ENCODE measurements around the gene BLID.

BLID gene

GRCh38 chr11:122103726-122104125 lies 12.3 kb downstream of the BLID start:
- peak; percentile 5 for DNase-seq

GRCh38 chr11:122103321-122103720 lies 12.7 kb downstream of the BLID start:
- no peak for DNase-seq

- DNase-seq, result no peak
Measured at GRCh38 chr11:122102426-122102825, 13.6 kb downstream of the BLID start.

- no peak for DNase-seq
Measured at GRCh38 chr11:122101625-122102291, 14.3 kb downstream of the BLID start.

GRCh38 chr11:122100756-122101080 lies 15.3 kb downstream of the BLID start:
- DNase-seq, result no peak

- no peak for DNase-seq
Measured at GRCh38 chr11:122100037-122100755, 15.8 kb downstream of the BLID start.

GRCh38 chr11:122099374-122100036 lies 16.5 kb downstream of the BLID start:
- DNase-seq, result no peak

- DNase-seq, result no peak
Measured at GRCh38 chr11:122098261-122098980, 17.6 kb downstream of the BLID start.

- no peak for DNase-seq
Measured at GRCh38 chr11:122097419-122098001, 18.5 kb downstream of the BLID start.

GRCh38 chr11:122096272-122097112 lies 19.5 kb downstream of the BLID start:
- DNase-seq, result no peak

- no peak for DNase-seq
Measured at GRCh38 chr11:122095681-122096262, 20.2 kb downstream of the BLID start.

GRCh38 chr11:122094836-122095235 lies 21.2 kb downstream of the BLID start:
- DNase-seq, result no peak

- DNase-seq, result no peak
Measured at GRCh38 chr11:122093731-122094275, 22.2 kb downstream of the BLID start.

GRCh38 chr11:122091835-122092234 lies 24.2 kb downstream of the BLID start:
- no peak for DNase-seq

GRCh38 chr11:122089111-122089510 lies 26.9 kb downstream of the BLID start:
- no peak for DNase-seq

- DNase-seq, result no peak
Measured at GRCh38 chr11:122085712-122086111, 30.3 kb downstream of the BLID start.

- no peak for DNase-seq
Measured at GRCh38 chr11:122085264-122085663, 30.8 kb downstream of the BLID start.

GRCh38 chr11:122082205-122082604 lies 33.8 kb downstream of the BLID start:
- DNase-seq, result no peak

- no peak for DNase-seq
Measured at GRCh38 chr11:122081073-122081472, 34.9 kb downstream of the BLID start.

GRCh38 chr11:122077459-122077858 lies 38.6 kb downstream of the BLID start:
- no peak for DNase-seq

GRCh38 chr11:122076512-122077120 lies 39.4 kb downstream of the BLID start:
- DNase-seq, result no peak

All from activated CD4-positive, alpha-beta T cell treated with anti-CD3 and anti-CD28 coated beads, Interleukin-10, Interleukin-2, amounts not matched to agents 100 ng/mL and 50 ng/mL, durations not matched to agents 16 hours and 8 hours (primary cell).